ENCODE measurements around the gene KLHDC9.

KLHDC9 gene

GRCh38 chr1:161068306-161069234, 29.6 kb upstream of the KLHDC9 start:
- peak overlapping the region; percentile 76 for H3K27ac ChIP-seq (ENCODE audit: low read length)
- H3K4me3 ChIP-seq (ENCODE audit: low read depth in 1 of 2, low read length in 2 of 2): peak overlapping the region; percentile 58
- no peaks in the 10 kb centered on the region for H3K27me3 ChIP-seq (ENCODE audit: low read depth, low read length)
- no peaks in the 10 kb centered on the region for H3K9me3 ChIP-seq (ENCODE audit: control insufficient read depth in 1 of 2, low read length in 2 of 2)
- no peaks in the 10 kb centered on the region for H3K36me3 ChIP-seq (ENCODE audit: control insufficient read depth in 1 of 2, insufficient read depth in 2 of 2, low read length in 2 of 2)
- no peaks in the 10 kb centered on the region for H3K4me1 ChIP-seq (ENCODE audit: control insufficient read depth in 1 of 2, insufficient read depth in 2 of 2, low read length in 2 of 2)

- H3K4me3 ChIP-seq (ENCODE audit: low read depth in 1 of 2, low read length in 2 of 2): peak overlapping the region; percentile 58
- peak overlapping the region; percentile 76 for H3K27ac ChIP-seq (ENCODE audit: low read length)
- H3K9me3 ChIP-seq (ENCODE audit: control insufficient read depth in 1 of 2, low read length in 2 of 2): no peaks in the 10 kb centered on the region
- no peaks in the 10 kb centered on the region for H3K4me1 ChIP-seq (ENCODE audit: control insufficient read depth in 1 of 2, insufficient read depth in 2 of 2, low read length in 2 of 2)
- no peaks in the 10 kb centered on the region for H3K36me3 ChIP-seq (ENCODE audit: control insufficient read depth in 1 of 2, insufficient read depth in 2 of 2, low read length in 2 of 2)
- no peaks in the 10 kb centered on the region for H3K27me3 ChIP-seq (ENCODE audit: low read depth, low read length)
Observed at GRCh38 chr1:161069241-161069640, 28.9 kb upstream of the KLHDC9 start.

DNA sequence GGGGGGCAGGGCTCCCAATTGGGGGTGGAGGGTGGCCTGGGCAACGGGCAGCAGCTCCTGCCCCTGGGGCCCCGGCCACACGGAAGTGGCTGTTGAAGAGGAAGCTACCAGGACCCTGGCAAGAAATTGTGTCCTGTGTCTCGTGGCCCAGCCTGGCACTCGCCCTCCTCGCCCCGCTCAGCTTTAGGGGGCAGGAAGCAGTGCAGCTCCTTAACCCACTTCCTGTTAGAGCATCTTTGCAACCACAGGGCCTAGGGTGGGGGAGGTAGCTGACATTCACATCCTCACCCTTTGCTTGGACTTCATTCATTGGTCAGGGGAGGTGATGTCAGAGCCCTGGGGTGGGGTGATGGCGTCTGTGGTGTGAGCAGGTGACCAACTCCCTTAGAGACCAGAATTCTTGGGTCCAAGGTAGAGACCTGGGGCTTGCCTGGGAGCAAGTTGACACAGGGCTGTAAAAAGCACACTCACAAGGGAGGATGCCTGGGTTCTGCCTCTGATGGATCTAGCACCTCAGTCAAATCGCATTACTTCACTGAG, 28.4 kb upstream of the KLHDC9 start, which contains the start of gene ARHGAP30:
Gene ARHGAP30, minus strand, starts transcription at position 161 of the 540 bp plus-strand sequence. CDS start 267 bp downstream, outside the sequence.
- Histone ChIP-seq H3K4me3 (ENCODE audit: low read depth in 1 of 2, low read length in 2 of 2) (peak within 1 kb of the TSS; percentile 58), H3K27me3 (ENCODE audit: low read depth, low read length) (no peaks in the 10 kb centered on the region), H3K27ac (ENCODE audit: low read length) (peak within 1 kb of the TSS; percentile 76), H3K4me1 (ENCODE audit: control insufficient read depth in 1 of 2, insufficient read depth in 2 of 2, low read length in 2 of 2) (no peaks in the 10 kb centered on the region), H3K9me3 (ENCODE audit: control insufficient read depth in 1 of 2, low read length in 2 of 2) (no peaks in the 10 kb centered on the region), H3K36me3 (ENCODE audit: control insufficient read depth in 1 of 2, insufficient read depth in 2 of 2, low read length in 2 of 2) (no peaks in the 10 kb centered on the region)

GRCh38 chr1:161070761-161071160, 27.4 kb upstream of the KLHDC9 start:
- Histone ChIP-seq H3K9me3 (ENCODE audit: control insufficient read depth in 1 of 2, low read length in 2 of 2) (no peaks in the 10 kb centered on the region), H3K27me3 (ENCODE audit: low read depth, low read length) (no peaks in the 10 kb centered on the region), H3K27ac (ENCODE audit: low read length) (no peak overlapping the region), H3K36me3 (ENCODE audit: control insufficient read depth in 1 of 2, insufficient read depth in 2 of 2, low read length in 2 of 2) (no peaks in the 10 kb centered on the region), H3K4me1 (ENCODE audit: control insufficient read depth in 1 of 2, insufficient read depth in 2 of 2, low read length in 2 of 2) (no peaks in the 10 kb centered on the region), H3K4me3 (ENCODE audit: low read depth in 1 of 2, low read length in 2 of 2) (no peak overlapping the region)

- no peak overlapping the region for H3K4me3 ChIP-seq (ENCODE audit: low read depth in 1 of 2, low read length in 2 of 2)
- H3K9me3 ChIP-seq (ENCODE audit: control insufficient read depth in 1 of 2, low read length in 2 of 2): no peaks in the 10 kb centered on the region
- no peaks in the 10 kb centered on the region for H3K36me3 ChIP-seq (ENCODE audit: control insufficient read depth in 1 of 2, insufficient read depth in 2 of 2, low read length in 2 of 2)
- H3K27ac ChIP-seq (ENCODE audit: low read length): no peak overlapping the region
- no peaks in the 10 kb centered on the region for H3K27me3 ChIP-seq (ENCODE audit: low read depth, low read length)
- no peaks in the 10 kb centered on the region for H3K4me1 ChIP-seq (ENCODE audit: control insufficient read depth in 1 of 2, insufficient read depth in 2 of 2, low read length in 2 of 2)
Observed at GRCh38 chr1:161071886-161072371, 26.2 kb upstream of the KLHDC9 start.

DNA sequence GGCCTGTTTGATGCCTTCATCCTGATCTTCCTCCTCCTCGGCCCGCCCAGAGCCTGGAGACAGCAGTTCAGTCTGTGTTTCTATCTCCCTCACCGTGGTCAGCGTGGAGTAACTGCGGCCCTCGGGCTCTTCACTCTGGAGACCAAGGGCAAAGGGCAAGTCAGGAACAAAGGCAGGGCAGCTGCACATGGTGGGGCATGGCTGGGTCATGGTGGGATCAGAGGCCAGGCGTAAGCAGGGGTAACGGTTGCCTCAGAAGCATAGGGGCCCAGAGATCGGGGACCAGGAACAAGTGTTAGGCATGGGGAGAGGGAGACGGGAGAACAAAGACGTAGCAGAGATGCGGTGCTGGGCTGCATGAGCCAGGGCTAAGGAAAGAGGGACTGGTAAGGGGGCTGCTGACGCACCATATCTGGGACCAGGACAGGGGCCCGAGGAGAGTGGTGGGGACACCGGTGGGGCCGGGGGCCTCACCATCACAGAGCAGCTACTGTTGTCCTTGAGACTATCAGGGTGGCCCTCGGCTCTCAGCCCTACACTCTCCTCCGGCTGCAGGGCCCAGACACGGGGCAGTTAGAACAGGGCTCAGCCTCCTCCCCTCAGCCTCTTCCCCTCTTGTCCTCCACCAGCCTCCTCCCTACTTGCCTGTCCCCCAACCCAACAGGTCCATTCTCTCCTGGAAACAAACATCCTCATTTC, 25.3 kb upstream of the KLHDC9 start:
- H3K27me3 ChIP-seq (ENCODE audit: low read depth, low read length): no peaks in the 10 kb centered on the region
- H3K4me1 ChIP-seq (ENCODE audit: control insufficient read depth in 1 of 2, insufficient read depth in 2 of 2, low read length in 2 of 2): no peaks in the 10 kb centered on the region

DNA sequence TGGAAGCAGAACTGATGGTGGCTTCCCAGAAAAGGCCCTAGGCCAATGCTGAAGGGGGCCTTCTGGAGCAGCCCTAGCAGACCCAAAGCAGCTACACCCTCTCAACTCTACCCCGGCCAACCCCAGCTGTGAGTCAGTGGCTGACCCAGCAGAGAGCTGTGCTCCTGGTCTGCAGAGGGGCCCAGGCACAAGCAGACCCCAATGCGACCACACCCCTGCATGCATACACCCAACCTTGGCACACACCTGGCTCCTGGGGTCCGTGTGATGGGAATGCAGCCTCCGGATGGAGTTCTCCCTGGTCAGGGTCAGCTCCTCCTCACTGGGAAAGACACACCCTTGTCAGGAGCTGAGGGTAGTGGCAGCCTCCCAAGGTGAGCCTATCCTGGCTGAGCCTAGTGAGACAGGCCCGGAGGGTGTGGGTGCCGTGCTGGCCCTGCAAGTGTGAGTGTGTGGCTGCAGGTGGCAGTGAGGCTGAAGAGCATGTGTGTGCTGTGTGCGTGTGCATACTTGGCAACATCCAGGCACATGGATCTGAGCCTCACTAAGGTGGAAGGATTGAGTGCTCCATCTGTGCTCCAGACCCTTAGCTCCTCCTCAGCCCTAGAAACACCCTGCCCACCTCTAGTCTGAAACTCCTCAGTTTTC, 24.6 kb upstream of the KLHDC9 start:
- no peak overlapping the region for H3K27ac ChIP-seq (ENCODE audit: low read length)
- no peaks in the 10 kb centered on the region for H3K27me3 ChIP-seq (ENCODE audit: low read depth, low read length)
- H3K9me3 ChIP-seq (ENCODE audit: control insufficient read depth in 1 of 2, low read length in 2 of 2): no peaks in the 10 kb centered on the region
- H3K36me3 ChIP-seq (ENCODE audit: control insufficient read depth in 1 of 2, insufficient read depth in 2 of 2, low read length in 2 of 2): no peaks in the 10 kb centered on the region
- no peak overlapping the region for H3K4me3 ChIP-seq (ENCODE audit: low read depth in 1 of 2, low read length in 2 of 2)
- H3K4me1 ChIP-seq (ENCODE audit: control insufficient read depth in 1 of 2, insufficient read depth in 2 of 2, low read length in 2 of 2): no peaks in the 10 kb centered on the region

More for the DNA sequence above, 25.3 kb upstream of the KLHDC9 start:
- no peak overlapping the region for H3K4me3 ChIP-seq (ENCODE audit: low read depth in 1 of 2, low read length in 2 of 2)
- no peaks in the 10 kb centered on the region for H3K36me3 ChIP-seq (ENCODE audit: control insufficient read depth in 1 of 2, insufficient read depth in 2 of 2, low read length in 2 of 2)
- H3K9me3 ChIP-seq (ENCODE audit: control insufficient read depth in 1 of 2, low read length in 2 of 2): no peaks in the 10 kb centered on the region
- no peak overlapping the region for H3K27ac ChIP-seq (ENCODE audit: low read length)

DNA sequence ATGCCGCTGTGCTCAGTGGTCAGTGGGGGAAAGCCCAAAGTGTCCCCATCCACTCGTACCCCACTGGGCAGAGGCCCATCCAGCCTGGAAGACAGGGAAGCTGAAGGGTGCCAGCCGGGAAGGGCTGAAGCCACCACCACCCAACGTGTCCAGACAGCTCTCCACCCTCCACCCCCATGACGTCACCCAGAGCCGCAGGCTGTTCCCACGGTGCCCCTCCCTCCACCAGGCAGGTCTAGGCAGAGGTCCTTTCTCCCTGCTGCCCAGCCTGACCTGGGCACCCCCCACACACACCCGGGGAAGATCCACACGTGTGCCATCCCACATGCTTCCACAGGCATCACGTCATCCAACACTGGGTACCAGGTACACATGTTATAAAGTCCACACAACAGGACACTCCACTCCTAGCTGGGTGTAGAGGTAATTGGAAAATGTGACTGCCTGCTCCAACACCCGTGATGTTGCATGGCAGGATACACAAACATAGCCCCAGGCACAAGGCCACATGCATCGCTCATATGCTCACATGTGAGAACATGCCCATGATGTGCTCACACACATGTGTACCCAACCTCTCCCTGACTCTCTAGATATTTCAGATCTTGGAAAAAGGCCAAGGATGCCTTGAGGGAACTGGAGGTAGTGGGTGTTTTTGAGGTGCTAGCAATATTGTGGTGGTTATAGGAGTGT, 23.3 kb upstream of the KLHDC9 start:
- Histone ChIP-seq H3K4me3 (ENCODE audit: low read depth in 1 of 2, low read length in 2 of 2) (no peak overlapping the region), H3K4me1 (ENCODE audit: control insufficient read depth in 1 of 2, insufficient read depth in 2 of 2, low read length in 2 of 2) (no peaks in the 10 kb centered on the region), H3K27me3 (ENCODE audit: low read depth, low read length) (no peaks in the 10 kb centered on the region), H3K9me3 (ENCODE audit: control insufficient read depth in 1 of 2, low read length in 2 of 2) (no peaks in the 10 kb centered on the region), H3K27ac (ENCODE audit: low read length) (no peak overlapping the region), H3K36me3 (ENCODE audit: control insufficient read depth in 1 of 2, insufficient read depth in 2 of 2, low read length in 2 of 2) (no peaks in the 10 kb centered on the region)

- no peaks in the 10 kb centered on the region for H3K27me3 ChIP-seq (ENCODE audit: low read depth, low read length)
- H3K4me1 ChIP-seq (ENCODE audit: control insufficient read depth in 1 of 2, insufficient read depth in 2 of 2, low read length in 2 of 2): no peaks in the 10 kb centered on the region
- H3K27ac ChIP-seq (ENCODE audit: low read length): no peak overlapping the region
Observed at GRCh38 chr1:161076410-161076809, 21.8 kb upstream of the KLHDC9 start.

DNA sequence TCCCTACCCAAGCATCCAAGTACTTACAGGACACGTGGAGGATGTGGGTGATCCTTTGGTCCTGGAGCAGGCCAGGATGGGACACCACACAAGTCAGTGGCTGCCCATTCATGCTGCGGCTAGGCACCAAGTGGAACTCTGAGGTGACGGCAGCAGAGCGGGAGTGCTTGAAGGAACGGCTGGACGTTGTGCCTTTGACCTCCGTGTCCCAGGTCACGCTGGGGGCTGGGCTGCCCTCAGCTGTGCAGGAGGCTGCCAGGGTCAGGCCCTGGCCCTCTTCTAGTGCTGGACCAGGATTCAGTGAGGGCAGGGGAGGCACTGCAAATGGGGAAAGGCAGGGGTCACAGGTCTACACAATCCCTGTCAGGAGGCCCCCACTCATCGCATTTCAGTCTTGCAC, 20.7 kb upstream of the KLHDC9 start:
- Histone ChIP-seq H3K27ac (ENCODE audit: low read length) (no peak overlapping the region), H3K9me3 (ENCODE audit: control insufficient read depth in 1 of 2, low read length in 2 of 2) (no peaks in the 10 kb centered on the region), H3K27me3 (ENCODE audit: low read depth, low read length) (no peaks in the 10 kb centered on the region), H3K4me3 (ENCODE audit: low read depth in 1 of 2, low read length in 2 of 2) (no peak overlapping the region), H3K36me3 (ENCODE audit: control insufficient read depth in 1 of 2, insufficient read depth in 2 of 2, low read length in 2 of 2) (no peaks in the 10 kb centered on the region), H3K4me1 (ENCODE audit: control insufficient read depth in 1 of 2, insufficient read depth in 2 of 2, low read length in 2 of 2) (no peaks in the 10 kb centered on the region)

More at GRCh38 chr1:161076410-161076809, 21.8 kb upstream of the KLHDC9 start:
- Histone ChIP-seq H3K9me3 (ENCODE audit: control insufficient read depth in 1 of 2, low read length in 2 of 2) (no peaks in the 10 kb centered on the region), H3K4me3 (ENCODE audit: low read depth in 1 of 2, low read length in 2 of 2) (no peak overlapping the region), H3K36me3 (ENCODE audit: control insufficient read depth in 1 of 2, insufficient read depth in 2 of 2, low read length in 2 of 2) (no peaks in the 10 kb centered on the region)

All from muscle layer of duodenum (tissue), 2 donors.